ENCODE data around the gene SPAG7.

Gene SPAG7

GRCh38 chr17:4980644-4981216 lies 13.1 kb upstream of the SPAG7 start:
- Histone ChIP-seq H3K79me1 (ENCODE audit: low read length) (no peaks in the 10 kb centered on the region), H3K9ac (ENCODE audit: low read length) (no peak overlapping the region), H2BK120ac (ENCODE audit: low read depth, low read length) (no peak overlapping the region), H4K8ac (ENCODE audit: low read depth, low read length) (no peak overlapping the region), H3K27me3 (ENCODE audit: insufficient read depth, low read length, poor library complexity) (no peaks in the 10 kb centered on the region), H3K4ac (ENCODE audit: low read depth, low read length) (no peak overlapping the region), H2AK5ac (ENCODE audit: low read length) (no peak overlapping the region), H3K4me3 (ENCODE audit: low read length) (no peak overlapping the region), H3K79me2 (ENCODE audit: control insufficient read depth, insufficient read depth, low read length) (no peaks in the 10 kb centered on the region), H3K4me2 (ENCODE audit: low read length) (no peak overlapping the region), H3K23ac (ENCODE audit: low read length) (no peak overlapping the region), H3K56ac (ENCODE audit: low read length) (no peak overlapping the region), H3K18ac (ENCODE audit: low read length) (no peak overlapping the region), H3K36me3 (ENCODE audit: control insufficient read depth, insufficient read depth, low read length) (no peaks in the 10 kb centered on the region), H4K5ac (ENCODE audit: low read length) (no peak overlapping the region), H3K27ac (ENCODE audit: low read depth, low read length) (no peak overlapping the region), H3K4me1 (ENCODE audit: control insufficient read depth, low read depth, low read length) (no peaks in the 10 kb centered on the region), H2BK15ac (replicated peaks; ENCODE audit: low read depth) (no peak overlapping the region), H2BK5ac (ENCODE audit: low read length) (no peak overlapping the region)
- WGBS (ENCODE audit: extremely low coverage, insufficient coverage, low lambda C conversion rate): no CpG with 5 or more reads among the region's 6 CpGs
- DNase-seq: peak; percentile 90

GRCh38 chr17:4978726-4979125 lies 11.1 kb upstream of the SPAG7 start:
- Histone ChIP-seq H3K4me2 (ENCODE audit: low read length) (no peak overlapping the region), H3K4me3 (ENCODE audit: low read length) (no peak overlapping the region), H3K23ac (ENCODE audit: low read length) (no peak overlapping the region), H3K27me3 (ENCODE audit: insufficient read depth, low read length, poor library complexity) (no peaks in the 10 kb centered on the region), H3K27ac (ENCODE audit: low read depth, low read length) (no peak overlapping the region), H3K4me1 (ENCODE audit: control insufficient read depth, low read depth, low read length) (no peaks in the 10 kb centered on the region), H3K36me3 (ENCODE audit: control insufficient read depth, insufficient read depth, low read length) (no peaks in the 10 kb centered on the region), H3K79me1 (ENCODE audit: low read length) (no peaks in the 10 kb centered on the region), H3K56ac (ENCODE audit: low read length) (no peak overlapping the region), H4K8ac (ENCODE audit: low read depth, low read length) (no peak overlapping the region), H2BK15ac (replicated peaks; ENCODE audit: low read depth) (no peak overlapping the region), H3K79me2 (ENCODE audit: control insufficient read depth, insufficient read depth, low read length) (no peaks in the 10 kb centered on the region), H3K9ac (ENCODE audit: low read length) (no peak overlapping the region), H2BK5ac (ENCODE audit: low read length) (no peak overlapping the region), H3K18ac (ENCODE audit: low read length) (no peak overlapping the region), H2AK5ac (ENCODE audit: low read length) (no peak overlapping the region), H2BK120ac (ENCODE audit: low read depth, low read length) (no peak overlapping the region), H4K5ac (ENCODE audit: low read length) (no peak overlapping the region), H3K4ac (ENCODE audit: low read depth, low read length) (no peak overlapping the region)
- no peak for DNase-seq

GRCh38 chr17:4974115-4974670 lies 6.6 kb upstream of the SPAG7 start:
- Histone ChIP-seq H2BK15ac (replicated peaks; ENCODE audit: low read depth) (no peak overlapping the region), H4K5ac (ENCODE audit: low read length) (no peak overlapping the region), H3K18ac (ENCODE audit: low read length) (no peak overlapping the region), H3K4me2 (ENCODE audit: low read length) (no peak overlapping the region), H3K27ac (ENCODE audit: low read depth, low read length) (no peak overlapping the region), H3K56ac (ENCODE audit: low read length) (no peak overlapping the region), H3K4me1 (ENCODE audit: control insufficient read depth, low read depth, low read length) (peaks cover 2% of the 10 kb centered on the region), H3K36me3 (ENCODE audit: control insufficient read depth, insufficient read depth, low read length) (no peaks in the 10 kb centered on the region), H2AK5ac (ENCODE audit: low read length) (no peak overlapping the region), H3K79me2 (ENCODE audit: control insufficient read depth, insufficient read depth, low read length) (peaks cover 3% of the 10 kb centered on the region), H3K9ac (ENCODE audit: low read length) (no peak overlapping the region), H3K79me1 (ENCODE audit: low read length) (peaks cover 3% of the 10 kb centered on the region), H3K27me3 (ENCODE audit: insufficient read depth, low read length, poor library complexity) (no peaks in the 10 kb centered on the region), H4K8ac (ENCODE audit: low read depth, low read length) (no peak overlapping the region), H2BK5ac (ENCODE audit: low read length) (no peak overlapping the region), H2BK120ac (ENCODE audit: low read depth, low read length) (no peak overlapping the region), H3K4me3 (ENCODE audit: low read length) (no peak overlapping the region), H3K23ac (ENCODE audit: low read length) (no peak overlapping the region), H3K4ac (ENCODE audit: low read depth, low read length) (no peak overlapping the region)
- no peak for DNase-seq
- no CpG with 5 or more reads among the region's 9 CpGs for WGBS (ENCODE audit: extremely low coverage, insufficient coverage, low lambda C conversion rate)

GRCh38 chr17:4973256-4974114 lies 5.9 kb upstream of the SPAG7 start:
- Histone ChIP-seq H4K8ac (ENCODE audit: low read depth, low read length) (no peak overlapping the region), H3K79me1 (ENCODE audit: low read length) (peaks cover 6% of the 10 kb centered on the region), H4K5ac (ENCODE audit: low read length) (no peak overlapping the region), H3K27ac (ENCODE audit: low read depth, low read length) (no peak overlapping the region), H3K56ac (ENCODE audit: low read length) (no peak overlapping the region), H3K36me3 (ENCODE audit: control insufficient read depth, insufficient read depth, low read length) (no peaks in the 10 kb centered on the region), H3K27me3 (ENCODE audit: insufficient read depth, low read length, poor library complexity) (no peaks in the 10 kb centered on the region), H3K18ac (ENCODE audit: low read length) (no peak overlapping the region), H3K4me1 (ENCODE audit: control insufficient read depth, low read depth, low read length) (peaks cover 2% of the 10 kb centered on the region), H2AK5ac (ENCODE audit: low read length) (no peak overlapping the region), H3K4me3 (ENCODE audit: low read length) (no peak overlapping the region), H3K4ac (ENCODE audit: low read depth, low read length) (no peak overlapping the region), H2BK15ac (replicated peaks; ENCODE audit: low read depth) (no peak overlapping the region), H2BK5ac (ENCODE audit: low read length) (no peak overlapping the region), H3K23ac (ENCODE audit: low read length) (no peak overlapping the region), H2BK120ac (ENCODE audit: low read depth, low read length) (no peak overlapping the region), H3K9ac (ENCODE audit: low read length) (no peak overlapping the region), H3K4me2 (ENCODE audit: low read length) (no peak overlapping the region), H3K79me2 (ENCODE audit: control insufficient read depth, insufficient read depth, low read length) (peaks cover 3% of the 10 kb centered on the region)
- no CpG with 5 or more reads among the region's 10 CpGs for WGBS (ENCODE audit: extremely low coverage, insufficient coverage, low lambda C conversion rate)
- DNase-seq: no peak

GRCh38 chr17:4972752-4973151 lies 5.1 kb upstream of the SPAG7 start:
- no peak overlapping the region for H3K4me2 ChIP-seq (ENCODE audit: low read length)
- H3K27ac ChIP-seq (ENCODE audit: low read depth, low read length): no peak overlapping the region
- H3K9ac ChIP-seq (ENCODE audit: low read length): no peak overlapping the region
- no peak overlapping the region for H4K8ac ChIP-seq (ENCODE audit: low read depth, low read length)
- H2BK120ac ChIP-seq (ENCODE audit: low read depth, low read length): no peak overlapping the region
- no peak overlapping the region for H2BK15ac ChIP-seq (replicated peaks; ENCODE audit: low read depth)
- no peak overlapping the region for H2BK5ac ChIP-seq (ENCODE audit: low read length)
- no peaks in the 10 kb centered on the region for H3K27me3 ChIP-seq (ENCODE audit: insufficient read depth, low read length, poor library complexity)
- DNase-seq: no peak
- H2AK5ac ChIP-seq (ENCODE audit: low read length): no peak overlapping the region
- H3K4me1 ChIP-seq (ENCODE audit: control insufficient read depth, low read depth, low read length): peaks cover 2% of the 10 kb centered on the region
- peaks cover 6% of the 10 kb centered on the region for H3K79me1 ChIP-seq (ENCODE audit: low read length)
- no peak overlapping the region for H3K23ac ChIP-seq (ENCODE audit: low read length)
- H3K4ac ChIP-seq (ENCODE audit: low read depth, low read length): no peak overlapping the region
- H3K18ac ChIP-seq (ENCODE audit: low read length): no peak overlapping the region
- peaks cover 3% of the 10 kb centered on the region for H3K79me2 ChIP-seq (ENCODE audit: control insufficient read depth, insufficient read depth, low read length)
- H4K5ac ChIP-seq (ENCODE audit: low read length): no peak overlapping the region
- H3K36me3 ChIP-seq (ENCODE audit: control insufficient read depth, insufficient read depth, low read length): no peaks in the 10 kb centered on the region
- H3K4me3 ChIP-seq (ENCODE audit: low read length): no peak overlapping the region
- H3K56ac ChIP-seq (ENCODE audit: low read length): peak overlapping the region; percentile 10
- WGBS (ENCODE audit: extremely low coverage, insufficient coverage, low lambda C conversion rate): no CpG with 5 or more reads among the region's 12 CpGs
